GM21367 (cell line): ENCODE measurements around the gene POU4F2.

Source experiments
- ATAC-seq: cut with Tn5 transposase; IDR thresholded peaks from one replicate; pipeline ENCODE4 v1.9.1; 2021; ENCODE audit not compliant: unreplicated experiment

POU4F2 gene

GRCh38 chr4:146638786-146639505, at the start of gene POU4F2:
Gene POU4F2 (plus strand): TSS chr4:146638893. CDS start chr4:146639141, 248 bp downstream.
- ATAC-seq = no peak

- ATAC-seq = no peak
Measured at GRCh38 chr4:146590801-146591200, 47.9 kb upstream of the POU4F2 start.

DNA sequence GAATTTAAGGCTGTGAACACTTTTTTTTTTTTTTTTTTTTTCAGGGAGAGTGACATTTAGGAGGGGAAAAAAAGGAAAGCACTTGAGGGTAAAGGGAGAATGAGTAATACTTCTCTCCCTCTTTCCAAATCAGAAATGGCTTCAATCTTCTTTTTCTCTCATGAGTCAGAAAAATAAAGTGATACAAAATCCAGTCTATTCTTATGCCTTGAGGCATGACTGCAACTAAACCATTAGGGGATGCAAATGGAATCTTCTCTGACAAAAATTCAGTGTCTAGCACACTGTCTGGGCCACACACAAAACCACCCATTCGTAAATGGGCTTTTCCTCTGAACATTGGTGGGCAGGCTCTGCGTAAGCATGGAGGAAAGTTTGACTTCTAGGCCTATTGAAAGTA, 46.7 kb upstream of the POU4F2 start:
- ATAC-seq = no peak

GRCh38 chr4:146632770-146633470, 5.8 kb upstream of the POU4F2 start:
- ATAC-seq = no peak

- ATAC-seq = no peak
Measured at GRCh38 chr4:146633471-146633800, 5.3 kb upstream of the POU4F2 start.

- no peak for ATAC-seq
Measured at GRCh38 chr4:146634825-146635224, 3.9 kb upstream of the POU4F2 start.

GRCh38 chr4:146637621-146638332, 916 bp upstream of the POU4F2 start:
- no peak for ATAC-seq

DNA sequence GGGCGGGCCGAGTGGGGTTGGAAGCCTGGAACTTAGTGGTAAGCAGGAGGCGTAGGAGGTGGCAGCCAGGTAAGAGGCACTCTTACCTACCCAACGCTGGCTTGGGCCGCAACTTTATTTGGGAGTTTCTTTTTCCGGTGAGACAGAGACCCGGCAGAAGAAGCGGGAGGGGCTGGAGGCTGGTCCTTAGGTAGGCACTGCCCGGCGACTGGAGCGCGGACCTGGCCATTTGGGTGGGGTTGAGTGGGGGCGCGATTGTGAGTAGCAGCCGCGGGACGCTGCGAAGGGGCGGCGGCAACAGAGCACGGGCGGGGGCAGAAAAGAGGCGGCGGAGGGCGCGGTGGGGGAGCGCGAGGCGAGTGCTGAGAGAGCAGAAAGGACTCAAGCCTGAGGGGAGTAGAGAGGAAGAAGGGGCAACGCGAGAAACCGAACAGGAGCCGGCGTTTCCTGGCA, 334 bp upstream of the POU4F2 start:
- ATAC-seq = no peak

GRCh38 chr4:146639506-146639932, 826 bp downstream of the POU4F2 start:
- ATAC-seq = no peak

- no peak for ATAC-seq
Measured at GRCh38 chr4:146640021-146640464, 1.4 kb downstream of the POU4F2 start.

- ATAC-seq = no peak
Measured at GRCh38 chr4:146640465-146641061, 1.9 kb downstream of the POU4F2 start.

- no peak for ATAC-seq
Measured at GRCh38 chr4:146641762-146642161, 3.1 kb downstream of the POU4F2 start.

GRCh38 chr4:146643812-146644401, 5.2 kb downstream of the POU4F2 start:
- ATAC-seq = no peak

GRCh38 chr4:146645921-146646320, 7.2 kb downstream of the POU4F2 start:
- ATAC-seq = no peak

- ATAC-seq = no peak
Measured at GRCh38 chr4:146646593-146647325, 8.1 kb downstream of the POU4F2 start.

DNA sequence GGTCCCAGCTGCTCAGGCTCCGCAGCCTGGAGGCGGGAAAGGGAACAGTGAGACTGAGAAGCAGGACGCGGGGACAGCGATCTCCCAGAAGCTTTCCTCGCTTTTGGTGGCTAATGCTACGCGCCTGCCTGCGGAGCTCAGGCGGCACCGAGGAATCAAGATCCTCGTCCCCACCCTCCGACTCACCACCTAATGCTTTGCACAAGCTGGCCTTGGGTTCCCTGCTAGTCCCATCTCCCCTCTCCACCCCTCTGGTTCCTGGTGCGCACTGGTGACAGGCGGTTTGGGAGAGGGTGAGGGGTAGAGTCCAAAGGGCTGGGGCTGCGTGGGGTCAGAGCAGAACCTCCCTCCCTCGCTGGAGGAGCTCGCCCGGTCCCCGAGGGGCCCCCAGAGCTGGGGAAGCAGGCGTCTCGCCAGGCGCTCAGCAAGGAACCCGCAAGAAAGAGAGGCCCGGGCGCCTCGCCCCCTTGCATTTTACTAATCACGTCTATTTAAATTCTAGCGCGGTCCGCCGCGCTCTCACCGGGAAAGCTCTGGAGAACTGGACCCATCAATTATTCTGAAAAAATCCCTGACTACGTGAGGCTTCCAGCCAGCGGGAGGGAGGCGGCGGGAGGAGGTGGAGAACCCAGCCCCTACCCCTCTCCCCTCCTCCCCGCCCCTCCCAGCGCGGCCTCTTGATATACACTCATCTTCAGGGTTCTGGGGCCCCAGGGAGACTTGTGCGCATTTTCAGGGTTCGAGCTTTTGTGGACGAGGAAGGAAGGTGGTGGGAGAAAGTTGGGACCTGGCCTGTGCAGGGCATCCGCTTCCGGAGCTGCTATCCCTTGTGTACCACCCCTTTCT, 9.1 kb downstream of the POU4F2 start:
- no peak for ATAC-seq

DNA sequence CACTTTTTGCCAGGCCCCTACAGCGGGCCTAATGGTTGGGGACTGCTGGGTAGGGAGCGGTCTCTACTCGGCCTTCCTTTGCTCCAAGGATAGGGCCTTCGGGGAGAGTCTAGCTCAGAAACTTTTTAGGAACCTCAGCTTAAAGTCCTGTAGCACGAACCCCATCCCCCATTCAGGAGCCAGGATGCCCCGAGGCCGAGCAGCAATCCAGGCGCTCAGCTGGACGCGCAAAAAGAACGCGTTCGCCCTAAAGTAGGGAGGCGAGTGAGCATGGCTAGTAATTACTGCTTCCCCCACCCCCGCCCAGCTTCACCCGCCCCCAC, 9.7 kb downstream of the POU4F2 start:
- no peak for ATAC-seq

DNA sequence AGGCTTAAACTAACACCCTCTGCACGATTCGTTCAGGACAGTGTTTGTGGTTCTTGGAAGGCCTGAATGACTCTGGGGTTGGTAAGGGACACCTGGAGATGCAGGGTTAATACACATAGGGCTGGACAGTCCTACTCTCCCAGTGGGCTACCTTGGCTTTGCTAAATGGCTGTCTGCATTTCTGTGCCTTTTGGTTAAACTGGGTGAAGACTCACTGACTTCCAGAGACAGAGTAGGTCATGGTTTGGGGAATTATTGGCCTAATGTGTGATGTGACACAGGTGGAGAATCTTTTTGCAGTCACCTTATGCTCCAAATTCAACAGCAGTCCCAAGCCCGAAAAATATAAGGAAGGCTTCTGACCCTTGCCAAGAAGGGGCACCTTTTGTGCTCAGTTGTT, 10.5 kb downstream of the POU4F2 start:
- no peak for ATAC-seq

DNA sequence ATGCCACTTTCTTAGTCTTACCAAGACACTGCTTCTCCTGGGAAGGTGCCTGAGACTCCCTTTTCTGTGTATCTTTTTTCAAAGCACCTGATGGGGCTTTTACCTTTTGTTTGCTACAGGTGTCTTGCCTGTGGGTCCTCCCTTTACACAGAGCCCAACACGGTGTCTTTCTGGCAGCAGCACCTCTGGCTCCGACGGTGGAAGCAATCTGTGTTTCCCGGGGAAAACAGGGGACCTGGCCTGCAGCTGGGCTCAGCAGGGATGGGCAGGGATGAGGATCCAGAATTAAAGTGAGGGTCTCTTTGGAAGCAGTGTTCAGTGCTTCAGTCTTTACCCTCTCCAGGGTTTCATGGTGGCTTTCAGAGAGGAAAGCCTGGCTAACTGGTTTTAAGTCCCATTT, 11.3 kb downstream of the POU4F2 start:
- no peak for ATAC-seq
